ENCODE measurements around the gene NELL2. TPM values are rescaled to one million over a fixed set of nuclear protein-coding genes. Genes with fewer than 3 reads are reported as not detected.
A peak's percentile ranks its signal among the peaks of the same experiment; 100 is the strongest.

NELL2 gene
- total and polyA plus RNA-seq, 8 donors: 0.41 to 42.5 (median 28.3) TPM

- Histone ChIP-seq H3K4me3 (no peak overlapping the region), H3K9me3 (peaks cover 0 to 4% of the 10 kb centered on the region in 2 donors), H3K4me1 (no peaks in the 10 kb centered on the region), H3K27ac (no peak overlapping the region), H3K27me3 (no peaks in the 10 kb centered on the region), H3K36me3 (no peaks in the 10 kb centered on the region)
- TF ChIP-seq, protein P1, sequence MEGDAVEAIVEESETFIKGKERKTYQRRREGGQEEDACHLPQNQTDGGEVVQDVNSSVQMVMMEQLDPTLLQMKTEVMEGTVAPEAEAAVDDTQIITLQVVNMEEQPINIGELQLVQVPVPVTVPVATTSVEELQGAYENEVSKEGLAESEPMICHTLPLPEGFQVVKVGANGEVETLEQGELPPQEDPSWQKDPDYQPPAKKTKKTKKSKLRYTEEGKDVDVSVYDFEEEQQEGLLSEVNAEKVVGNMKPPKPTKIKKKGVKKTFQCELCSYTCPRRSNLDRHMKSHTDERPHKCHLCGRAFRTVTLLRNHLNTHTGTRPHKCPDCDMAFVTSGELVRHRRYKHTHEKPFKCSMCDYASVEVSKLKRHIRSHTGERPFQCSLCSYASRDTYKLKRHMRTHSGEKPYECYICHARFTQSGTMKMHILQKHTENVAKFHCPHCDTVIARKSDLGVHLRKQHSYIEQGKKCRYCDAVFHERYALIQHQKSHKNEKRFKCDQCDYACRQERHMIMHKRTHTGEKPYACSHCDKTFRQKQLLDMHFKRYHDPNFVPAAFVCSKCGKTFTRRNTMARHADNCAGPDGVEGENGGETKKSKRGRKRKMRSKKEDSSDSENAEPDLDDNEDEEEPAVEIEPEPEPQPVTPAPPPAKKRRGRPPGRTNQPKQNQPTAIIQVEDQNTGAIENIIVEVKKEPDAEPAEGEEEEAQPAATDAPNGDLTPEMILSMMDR (IDR thresholded peaks at IDR 0.05): no peak
- intact Hi-C loops (cut with DNase I): no loop called here
- ATAC-seq: no peak
- no peak for DNase-seq
Measured at GRCh38 chr12:44507461-44507860, 368.7 kb downstream of the NELL2 start.

GRCh38 chr12:44504799-44505198 is 371.3 kb downstream of the NELL2 start:
- Histone ChIP-seq H3K36me3 (no peaks in the 10 kb centered on the region), H3K4me3 (no peak overlapping the region), H3K9me3 (peaks cover 0 to 14% of the 10 kb centered on the region in 2 donors), H3K4me1 (no peaks in the 10 kb centered on the region), H3K27me3 (no peaks in the 10 kb centered on the region), H3K27ac (no peak overlapping the region)
- intact Hi-C loops (cut with DNase I): no loop called here
- ATAC-seq (no peak), DNase-seq (no peak)
- TF ChIP-seq, protein P1 (IDR thresholded peaks at IDR 0.05): no peak

DNA sequence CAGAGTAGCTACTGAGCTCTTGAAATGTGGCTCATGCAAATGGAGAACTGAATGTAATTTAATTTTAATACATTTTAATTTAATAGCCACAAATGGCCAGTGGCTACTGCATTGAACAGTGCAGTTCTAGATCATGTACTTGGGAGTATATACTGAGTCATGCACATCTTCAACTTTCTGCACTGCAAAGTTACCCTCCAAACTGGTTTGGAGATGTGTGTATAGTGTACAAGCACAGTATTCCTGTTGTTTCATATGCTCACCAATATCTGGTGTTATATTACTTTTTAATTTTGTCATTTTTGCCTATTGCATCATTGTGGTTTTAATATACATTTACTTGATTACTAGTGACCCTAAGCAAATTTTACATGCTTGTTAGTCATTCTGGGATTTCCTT is 372.8 kb downstream of the NELL2 start:
- H3K4me1 ChIP-seq: no peaks in the 10 kb centered on the region
- ATAC-seq: no peak

GRCh38 chr12:44502681-44503080 is 373.4 kb downstream of the NELL2 start:
- intact Hi-C loops (cut with DNase I): no loop called here
- no peak overlapping the region for H3K4me3 ChIP-seq
- H3K36me3 ChIP-seq: no peaks in the 10 kb centered on the region
- TF ChIP-seq, protein P1 (IDR thresholded peaks at IDR 0.05): no peak
- peak in 1 of 4 donors; percentile 68 for DNase-seq
- peaks cover 0 to 14% of the 10 kb centered on the region in 2 donors for H3K9me3 ChIP-seq
- no peak for ATAC-seq
- H3K4me1 ChIP-seq: no peaks in the 10 kb centered on the region
- H3K27me3 ChIP-seq: no peaks in the 10 kb centered on the region
- no peak overlapping the region for H3K27ac ChIP-seq

More for the DNA sequence above, 372.8 kb downstream of the NELL2 start:
- H3K27ac ChIP-seq: no peak overlapping the region
- H3K9me3 ChIP-seq: peaks cover 0 to 14% of the 10 kb centered on the region in 2 donors
- no peaks in the 10 kb centered on the region for H3K36me3 ChIP-seq
- no peaks in the 10 kb centered on the region for H3K27me3 ChIP-seq
- TF ChIP-seq, protein P1 (IDR thresholded peaks at IDR 0.05): no peak
- intact Hi-C loops (cut with DNase I): no loop called here
- no peak for DNase-seq
- H3K4me3 ChIP-seq: no peak overlapping the region

- H3K4me3 ChIP-seq: no peak overlapping the region
- H3K4me1 ChIP-seq: no peaks in the 10 kb centered on the region
- ATAC-seq (no peak), DNase-seq (peak in 1 of 4 donors; percentile 77)
- H3K27ac ChIP-seq: no peak overlapping the region
- TF ChIP-seq, protein P1 (IDR thresholded peaks at IDR 0.05): no peak
- no peaks in the 10 kb centered on the region for H3K36me3 ChIP-seq
- H3K27me3 ChIP-seq: no peaks in the 10 kb centered on the region
- intact Hi-C loops (cut with DNase I): no loop called here
- peaks cover 0 to 14% of the 10 kb centered on the region in 2 donors for H3K9me3 ChIP-seq
Measured at GRCh38 chr12:44500423-44500822, 375.7 kb downstream of the NELL2 start.

Data from left lung (tissue), 10 donors.